H9 (cell line): ENCODE data around the gene GALT. TPM values are rescaled to one million over a fixed set of nuclear protein-coding genes. Genes with fewer than 3 reads are reported as not detected.

ENCODE experiments used
- DNase-seq: peaks from one replicate; pipeline ENCODE4 v3.0.0-alpha.2; 2017
- H2AFZ ChIP-seq: one replicate; pipeline ENCODE4 v1.6.1; 2013; ENCODE audit warnings: mild to moderate bottlenecking, low read length, control low read depth, moderate library complexity
- H2AK5ac ChIP-seq: 2 replicates; pipeline ENCODE4 v1.6.1; 2013; ENCODE audit warnings: low read length, control low read depth, mixed read lengths; ENCODE audit not compliant: insufficient read length
- H2BK120ac ChIP-seq: one replicate; pipeline ENCODE4 v1.6.1; 2013; ENCODE audit warnings: low read depth, mild to moderate bottlenecking, low read length, control low read depth, inconsistent platforms; ENCODE audit not compliant: poor library complexity, severe bottlenecking
- H2BK12ac ChIP-seq: 2 replicates; pipeline ENCODE4 v1.6.1; 2013; ENCODE audit warnings: low read length, control low read depth, mixed read lengths, low read depth; ENCODE audit not compliant: insufficient read length
- H2BK15ac ChIP-seq: 2 replicates; pipeline ENCODE4 v1.6.1; 2013; ENCODE audit warnings: low read depth, low read length, control low read depth
- H2BK20ac ChIP-seq: one replicate; pipeline ENCODE4 v1.6.1; 2013; ENCODE audit warnings: low read depth, mild to moderate bottlenecking, low read length, control low read depth, inconsistent platforms; ENCODE audit not compliant: poor library complexity, severe bottlenecking
- H2BK5ac ChIP-seq: 2 replicates; pipeline ENCODE4 v1.6.1; 2013; ENCODE audit warnings: low read length, control low read depth, mixed read lengths; ENCODE audit not compliant: insufficient read length
- H3K14ac ChIP-seq: 2 replicates; pipeline ENCODE4 v1.6.1; 2013; ENCODE audit warnings: low read length, control low read depth; ENCODE audit not compliant: insufficient read depth
- H3K18ac ChIP-seq: 2 replicates; pipeline ENCODE4 v1.6.1; 2013; ENCODE audit warnings: low read depth, mild to moderate bottlenecking, mixed read lengths, low read length, control low read depth; ENCODE audit not compliant: insufficient read length
- H3K23ac ChIP-seq: 2 replicates; pipeline ENCODE4 v1.6.1; 2013; ENCODE audit warnings: low read length, control low read depth, mixed read lengths, low read depth; ENCODE audit not compliant: insufficient read length
- H3K23me2 ChIP-seq: 2 replicates; pipeline ENCODE4 v1.6.1; 2013; ENCODE audit warnings: low read depth, mild to moderate bottlenecking, mixed read lengths, low read length, control low read depth; ENCODE audit not compliant: insufficient read length, poor library complexity, severe bottlenecking
- H3K27ac ChIP-seq: 2 replicates; pipeline ENCODE4 v1.5.1; 2013; ENCODE audit warnings: low read length, control low read depth, mixed read lengths, low read depth; ENCODE audit not compliant: insufficient read length
- H3K27me3 ChIP-seq: 2 replicates; pipeline ENCODE4 v1.6.1; 2013; ENCODE audit warnings: low read length, control low read depth, inconsistent platforms; ENCODE audit not compliant: insufficient read depth
- H3K4ac ChIP-seq: 2 replicates; pipeline ENCODE4 v1.6.1; 2013; ENCODE audit warnings: low read depth, mild to moderate bottlenecking, control low read depth, inconsistent platforms, low read length, moderate library complexity
- H3K4me1 ChIP-seq: 2 replicates; pipeline ENCODE4 v1.6.1; 2013; ENCODE audit warnings: low read length, control low read depth, inconsistent platforms; ENCODE audit not compliant: insufficient read depth
- H3K4me2 ChIP-seq: 2 replicates; pipeline ENCODE4 v1.6.1; 2013; ENCODE audit warnings: low read length, control low read depth, mixed read lengths; ENCODE audit not compliant: insufficient read length, insufficient read depth
- H3K56ac ChIP-seq: 2 replicates; pipeline ENCODE4 v1.6.1; 2013; ENCODE audit warnings: low read depth, mild to moderate bottlenecking, mixed read lengths, low read length, control low read depth; ENCODE audit not compliant: insufficient read length
- H3K79me1 ChIP-seq: 2 replicates; pipeline ENCODE4 v1.6.1; 2013; ENCODE audit warnings: low read depth, mild to moderate bottlenecking, moderate library complexity, low read length, control low read depth, inconsistent platforms; ENCODE audit not compliant: insufficient read depth, poor library complexity, severe bottlenecking
- H3K79me2 ChIP-seq: 2 replicates; pipeline ENCODE4 v1.6.1; 2013; ENCODE audit warnings: low read length, control low read depth, inconsistent platforms; ENCODE audit not compliant: insufficient read depth
- H3K9ac ChIP-seq: 2 replicates; pipeline ENCODE4 v1.6.1; 2013; ENCODE audit warnings: low read length, control low read depth, mixed read lengths; ENCODE audit not compliant: insufficient read length; ENCODE audit errors: extremely low read depth
- H3K9me3 ChIP-seq: one replicate; pipeline ENCODE4 v1.6.1; 2013; ENCODE audit warnings: low read depth, low read length, inconsistent platforms; ENCODE audit not compliant: control insufficient read depth
- H3T11ph ChIP-seq: one replicate; pipeline ENCODE4 v1.6.1; 2013; ENCODE audit warnings: mild to moderate bottlenecking, low read length, control low read depth, inconsistent platforms
- H4K20me1 ChIP-seq: one replicate; pipeline ENCODE4 v1.6.1; 2013; ENCODE audit not compliant: control insufficient read depth, insufficient read length, insufficient read depth
- H4K5ac ChIP-seq: 2 replicates; pipeline ENCODE4 v1.6.1; 2013; ENCODE audit warnings: low read depth, mild to moderate bottlenecking, mixed read lengths, low read length, control low read depth; ENCODE audit not compliant: insufficient read length
- H4K8ac ChIP-seq: replicated peaks from 2 replicates; pipeline ENCODE4 v1.6.1; 2013; ENCODE audit warnings: low read length, control low read depth, mixed read lengths, low read depth; ENCODE audit not compliant: insufficient read length
- H4K91ac ChIP-seq: 2 replicates; pipeline ENCODE4 v1.6.1; 2013; ENCODE audit warnings: low read depth, mild to moderate bottlenecking, moderate library complexity, mixed read lengths, low read length, control low read depth; ENCODE audit not compliant: insufficient read length
- H3K27ac Mint-ChIP-seq, 3 experiments: 2 replicates in 2 of 3; 3 replicates in 1 of 3; pipeline ENCODE4 v1.8.0; 2020 to 2021; ENCODE audit warnings: mixed read lengths in 3 of 3, mild to moderate bottlenecking in 1 of 3, moderate library complexity in 1 of 3
- H3K27me3 Mint-ChIP-seq: 2 replicates; pipeline ENCODE4 v1.8.0; 2021; ENCODE audit warnings: low read depth, mild to moderate bottlenecking, moderate library complexity, mixed read lengths
- H3K36me3 Mint-ChIP-seq, 3 experiments: 2 replicates in 2 of 3; 3 replicates in 1 of 3; pipeline ENCODE4 v1.8.0; 2020 to 2021; ENCODE audit warnings: low read depth in 3 of 3, mixed read lengths in 3 of 3; ENCODE audit not compliant: insufficient read depth in 1 of 3
- H3K4me1 Mint-ChIP-seq, 2 experiments: 2 replicates each; pipeline ENCODE4 v1.8.0; 2020; ENCODE audit warnings: mixed read lengths in 2 of 2
- H3K4me3 Mint-ChIP-seq, 2 experiments: 2 replicates in 1 of 2; 3 replicates in 1 of 2; pipeline ENCODE4 v1.8.0; 2020 to 2021; ENCODE audit warnings: mild to moderate bottlenecking in 2 of 2, mixed read lengths in 2 of 2, moderate library complexity in 1 of 2
- H3K9me3 Mint-ChIP-seq, 2 experiments: 2 replicates in 1 of 2; 3 replicates in 1 of 2; pipeline ENCODE4 v1.8.0; 2020; ENCODE audit warnings: mild to moderate bottlenecking in 2 of 2, mixed read lengths in 2 of 2, moderate library complexity in 1 of 2
- WGBS: extraction: QIAGEN DNeasy Blood & Tissue Kit; methylation state at CpG from one replicate; pipeline ENCODE4 v1.1.7; 2013; ENCODE audit warnings: missing lambda C conversion rate, low lambda C conversion rate, mixed read lengths; ENCODE audit not compliant: insufficient read length; ENCODE audit errors: extremely low coverage; 5-methylcytosine and 5-hydroxymethylcytosine counted together
- total RNA-seq: library from RNA; stranded (reverse); gene quantifications from 2 replicates; pipeline ENCODE4 v1.2.1, GENCODE V29; 2021
- TF ChIP-seq, protein P1 (sequence below): fragments of 200-600 bp; sonication (generic); conservative IDR thresholded peaks from 3 replicates; pipeline ENCODE4 v1.8.0; 2021; ENCODE audit warnings: antibody characterized with exemption, mild to moderate bottlenecking

The GALT gene
- total RNA-seq, 1 experiment from 2014 or later = 41.5 TPM

DNA sequence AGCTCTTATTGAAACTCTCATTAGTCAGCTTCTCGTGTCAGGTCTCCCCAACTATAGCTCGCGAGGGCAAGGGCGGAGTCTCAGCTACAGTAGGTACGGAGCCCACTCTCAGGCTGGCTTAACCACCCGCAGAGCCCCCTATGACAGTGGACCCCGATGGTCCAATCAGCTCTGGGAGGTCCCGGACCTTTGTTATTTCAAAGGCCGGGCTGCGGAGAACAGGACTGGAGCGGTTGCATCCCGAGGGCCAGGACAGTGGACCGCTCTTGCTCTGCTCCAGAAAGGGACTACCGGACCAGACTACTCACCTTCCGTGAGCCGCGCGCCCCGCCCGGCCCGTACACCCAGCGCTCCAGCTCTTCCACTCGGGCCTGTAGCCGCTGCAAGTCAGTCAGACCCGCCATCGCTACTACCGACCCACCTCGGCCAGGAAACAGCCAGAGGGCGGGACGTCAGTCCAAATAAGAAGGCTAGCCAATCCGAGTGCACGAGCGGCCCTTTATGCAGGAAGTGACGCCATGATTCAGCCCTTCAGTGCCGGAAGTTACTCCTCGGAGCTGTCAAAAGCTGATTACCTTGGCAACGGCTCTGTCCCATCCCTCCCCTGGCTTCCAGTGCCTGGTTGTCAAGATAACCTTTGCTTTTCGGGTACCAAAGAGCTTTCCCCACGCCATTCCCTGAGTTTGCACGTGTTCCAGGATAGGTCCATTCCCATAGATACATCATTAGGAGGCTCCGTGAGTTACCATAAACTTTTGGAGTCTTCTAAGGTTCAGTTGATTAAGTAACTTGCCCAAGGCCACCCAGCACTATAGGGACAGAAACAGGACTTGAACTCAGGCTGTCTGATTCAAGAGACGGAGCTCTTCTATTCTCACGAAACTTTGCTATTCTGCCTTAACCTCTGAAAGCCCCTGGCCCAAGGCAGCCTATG, 26.1 kb upstream of the GALT start, which contains the start of gene DCTN3:
TSS of gene DCTN3 (minus strand) at position 435 of the 934 bp plus-strand sequence. CDS start at position 404, 31 bp downstream.
- Histone ChIP-seq H3K27ac (no peak within 1 kb of the TSS), H3T11ph (no peak within 1 kb of the TSS), H3K79me2 (no peaks in the 10 kb centered on the region), H3K79me1 (no peaks in the 10 kb centered on the region), H4K20me1 (no peaks in the 10 kb centered on the region), H2BK20ac (no peak within 1 kb of the TSS), H2AK5ac (no peak within 1 kb of the TSS), H3K9me3 (no peaks in the 10 kb centered on the region), H3K18ac (no peak within 1 kb of the TSS), H2BK12ac (no peak within 1 kb of the TSS), H3K4me1 (0 out of 2 replicates have a peak, but pooled peaks cover 3% of the 10 kb centered on the region), H3K56ac (no peak within 1 kb of the TSS), H2AFZ (no peak within 1 kb of the TSS), H3K4me2 (peak within 1 kb of the TSS; percentile 69), H3K23ac (no peak within 1 kb of the TSS), H2BK5ac (no peak within 1 kb of the TSS), H2BK120ac (no peak within 1 kb of the TSS), H2BK15ac (no peak within 1 kb of the TSS), H4K8ac (no peak within 1 kb of the TSS), H3K23me2 (peaks cover 4% of the 10 kb centered on the region), H3K27me3 (peaks cover 2% of the 10 kb centered on the region; the same call in 1 of the 2 replicates), H3K4ac (no peak within 1 kb of the TSS), H4K5ac (no peak within 1 kb of the TSS), H3K9ac (no peak within 1 kb of the TSS), H3K14ac (no peak within 1 kb of the TSS), H4K91ac (no peak within 1 kb of the TSS)
- H3K4me1 Mint-ChIP-seq = peaks cover 11 to 21% of the 10 kb centered on the region in 2 experiments
- H3K4me3 Mint-ChIP-seq = peak within 1 kb of the TSS; percentile 87 to 90
- H3K36me3 Mint-ChIP-seq = 0 out of 7 replicates have a peak, but pooled peaks cover 0 to 1% (median 0%) of the 10 kb centered on the region in 3 experiments
- no CpG with 5 or more reads among the region's 43 CpGs for WGBS
- H3K9me3 Mint-ChIP-seq = no peaks in the 10 kb centered on the region; a peak in 1 of 5 replicates
- H3K27ac Mint-ChIP-seq = peak within 1 kb of the TSS in 1 of 3 experiments; percentile 86; a peak in 3 of 7 replicates
- DNase-seq = peak; percentile 95
- H3K27me3 Mint-ChIP-seq = peaks cover 26% of the 10 kb centered on the region
- TF ChIP-seq, protein P1, sequence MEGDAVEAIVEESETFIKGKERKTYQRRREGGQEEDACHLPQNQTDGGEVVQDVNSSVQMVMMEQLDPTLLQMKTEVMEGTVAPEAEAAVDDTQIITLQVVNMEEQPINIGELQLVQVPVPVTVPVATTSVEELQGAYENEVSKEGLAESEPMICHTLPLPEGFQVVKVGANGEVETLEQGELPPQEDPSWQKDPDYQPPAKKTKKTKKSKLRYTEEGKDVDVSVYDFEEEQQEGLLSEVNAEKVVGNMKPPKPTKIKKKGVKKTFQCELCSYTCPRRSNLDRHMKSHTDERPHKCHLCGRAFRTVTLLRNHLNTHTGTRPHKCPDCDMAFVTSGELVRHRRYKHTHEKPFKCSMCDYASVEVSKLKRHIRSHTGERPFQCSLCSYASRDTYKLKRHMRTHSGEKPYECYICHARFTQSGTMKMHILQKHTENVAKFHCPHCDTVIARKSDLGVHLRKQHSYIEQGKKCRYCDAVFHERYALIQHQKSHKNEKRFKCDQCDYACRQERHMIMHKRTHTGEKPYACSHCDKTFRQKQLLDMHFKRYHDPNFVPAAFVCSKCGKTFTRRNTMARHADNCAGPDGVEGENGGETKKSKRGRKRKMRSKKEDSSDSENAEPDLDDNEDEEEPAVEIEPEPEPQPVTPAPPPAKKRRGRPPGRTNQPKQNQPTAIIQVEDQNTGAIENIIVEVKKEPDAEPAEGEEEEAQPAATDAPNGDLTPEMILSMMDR = no peak
